ENCODE results near the gene DDRGK1.
"Not testable (repeated sequence)": the region's sequence is repeated elsewhere in the genome, so short reads cannot be mapped to it uniquely, and the experiment has no call there.

Gene DDRGK1

GRCh38 chr20:3233991-3234498 is 29.6 kb upstream of the DDRGK1 start:
- DNase-seq: no peak

- no peak for DNase-seq
Measured at GRCh38 chr20:3233131-3233990, 28.9 kb upstream of the DDRGK1 start.

GRCh38 chr20:3231889-3232588 is 27.6 kb upstream of the DDRGK1 start:
- DNase-seq: no peak

- DNase-seq: no peak
Measured at GRCh38 chr20:3231116-3231515, 26.6 kb upstream of the DDRGK1 start.

GRCh38 chr20:3229798-3230197 is 25.3 kb upstream of the DDRGK1 start:
- DNase-seq: no peak

GRCh38 chr20:3229158-3229557 is 24.7 kb upstream of the DDRGK1 start:
- no peak for DNase-seq

GRCh38 chr20:3228750-3229032 is 24.2 kb upstream of the DDRGK1 start:
- DNase-seq: no peak

- no peak for DNase-seq
Measured at GRCh38 chr20:3227936-3228749, 23.7 kb upstream of the DDRGK1 start.

GRCh38 chr20:3227506-3227905 is 23.0 kb upstream of the DDRGK1 start:
- no peak for DNase-seq

- DNase-seq: no peak
Measured at GRCh38 chr20:3226864-3227263, 22.4 kb upstream of the DDRGK1 start.

- DNase-seq: no peak
Measured at GRCh38 chr20:3226093-3226492, 21.6 kb upstream of the DDRGK1 start.

GRCh38 chr20:3224681-3225421 is 20.4 kb upstream of the DDRGK1 start:
- peak; percentile 19 for DNase-seq

- DNase-seq: no peak
Measured at GRCh38 chr20:3223994-3224680, 19.7 kb upstream of the DDRGK1 start.

- DNase-seq: no peak
Measured at GRCh38 chr20:3223651-3223993, 19.1 kb upstream of the DDRGK1 start.

GRCh38 chr20:3222635-3223600 is 18.4 kb upstream of the DDRGK1 start:
- DNase-seq: peak; percentile 99

GRCh38 chr20:3221398-3222226 is 17.1 kb upstream of the DDRGK1 start:
- no peak for DNase-seq

GRCh38 chr20:3218307-3218988 is 14.0 kb upstream of the DDRGK1 start:
- peak; percentile 63 for DNase-seq

GRCh38 chr20:3215359-3215917 is 11.0 kb upstream of the DDRGK1 start:
- not testable (repeated sequence) for DNase-seq

GRCh38 chr20:3213226-3213625 is 8.7 kb upstream of the DDRGK1 start:
- no peak for DNase-seq
